Astrocyte (in vitro differentiated cells and primary cell): ENCODE results near the gene KSR2. TPM values are rescaled to one million over a fixed set of nuclear protein-coding genes. Genes with fewer than 3 reads are reported as not detected.

Experiments
- DNase-seq: peaks from one replicate; pipeline ENCODE4 v3.0.0-alpha.2; 2010; ENCODE audit warnings: low read depth
- FAIRE-seq: peaks from 2 replicates; lab custom pipeline; 2011; peaks lifted over from hg19 to GRCh38; lab: Jason Lieb, UNC
- H2AFZ ChIP-seq: 2 replicates; pipeline ENCODE4 v1.6.0; 2012; ENCODE audit warnings: low read depth, low read length, inconsistent platforms
- H3K27ac ChIP-seq: 2 replicates; pipeline ENCODE4 v1.5.1; 2011; ENCODE audit warnings: low read depth, low read length, inconsistent platforms
- H3K27me3 ChIP-seq: 2 replicates; pipeline ENCODE4 v1.6.0; 2011; ENCODE audit warnings: low read length, inconsistent platforms; ENCODE audit not compliant: insufficient read depth
- H3K36me3 ChIP-seq: 2 replicates; pipeline ENCODE4 v1.5.1; 2011; ENCODE audit warnings: low read length, inconsistent platforms; ENCODE audit not compliant: insufficient read depth
- H3K4me1 ChIP-seq: 2 replicates; pipeline ENCODE4 v1.5.1; 2011; ENCODE audit warnings: low read length, inconsistent platforms; ENCODE audit not compliant: insufficient read depth
- H3K4me2 ChIP-seq: 2 replicates; pipeline ENCODE4 v1.6.0; 2012; ENCODE audit warnings: low read length, inconsistent platforms
- H3K4me3 ChIP-seq: 2 replicates; pipeline ENCODE4 v1.5.1; 2011; ENCODE audit warnings: low read depth, mild to moderate bottlenecking, low read length, inconsistent platforms; ENCODE audit not compliant: insufficient read depth
- H3K79me2 ChIP-seq: 2 replicates; pipeline ENCODE4 v1.6.0; 2012; ENCODE audit warnings: mild to moderate bottlenecking, low read length, inconsistent platforms; ENCODE audit not compliant: insufficient read depth
- H3K9ac ChIP-seq: 2 replicates; pipeline ENCODE4 v1.6.0; 2012; ENCODE audit warnings: mild to moderate bottlenecking, low read length, inconsistent platforms
- H3K9me3 ChIP-seq: 2 replicates; pipeline ENCODE4 v1.5.1; 2012; ENCODE audit warnings: low read depth, mild to moderate bottlenecking, low read length, inconsistent platforms; ENCODE audit not compliant: insufficient read depth
- H4K20me1 ChIP-seq: 2 replicates; pipeline ENCODE4 v1.6.0; 2012; ENCODE audit warnings: low read length, inconsistent platforms; ENCODE audit not compliant: insufficient read depth
- H3K27ac Mint-ChIP-seq: one replicate; pipeline ENCODE4 v1.8.0; 2021; ENCODE audit warnings: mild to moderate bottlenecking, mixed read lengths; ENCODE audit not compliant: unreplicated experiment
- H3K27me3 Mint-ChIP-seq: one replicate; pipeline ENCODE4 v1.8.0; 2021; ENCODE audit warnings: low read depth, mixed read lengths; ENCODE audit not compliant: unreplicated experiment
- H3K36me3 Mint-ChIP-seq: one replicate; pipeline ENCODE4 v1.8.0; 2021; ENCODE audit warnings: low read depth, mixed read lengths; ENCODE audit not compliant: unreplicated experiment
- H3K4me1 Mint-ChIP-seq: one replicate; pipeline ENCODE4 v1.8.0; 2021; ENCODE audit warnings: low read depth, mixed read lengths; ENCODE audit not compliant: unreplicated experiment
- H3K4me3 Mint-ChIP-seq: one replicate; pipeline ENCODE4 v1.8.0; 2021; ENCODE audit warnings: mild to moderate bottlenecking, moderate library complexity, mixed read lengths; ENCODE audit not compliant: unreplicated experiment
- H3K9me3 Mint-ChIP-seq: one replicate; pipeline ENCODE4 v1.8.0; 2021; ENCODE audit warnings: mild to moderate bottlenecking, mixed read lengths; ENCODE audit not compliant: unreplicated experiment
- CTCF ChIP-seq: IDR thresholded peaks from 2 replicates; pipeline ENCODE4 v1.5.1; 2011; ENCODE audit warnings: low read depth, mild to moderate bottlenecking, inconsistent platforms, low read length, moderate library complexity; ENCODE audit not compliant: insufficient read depth
- EZH2 ChIP-seq: IDR thresholded peaks from 2 replicates; pipeline ENCODE4 v1.6.1; 2012; ENCODE audit warnings: mild to moderate bottlenecking, low read length, inconsistent platforms; ENCODE audit not compliant: insufficient read depth
- total RNA-seq: library from RNA; stranded (reverse); gene quantifications from 2 replicates; pipeline ENCODE4 v1.2.1, GENCODE V29; 2021

KSR2 gene
- total RNA-seq, 1 donor from 2014 or later, result 0.98 TPM

DNA sequence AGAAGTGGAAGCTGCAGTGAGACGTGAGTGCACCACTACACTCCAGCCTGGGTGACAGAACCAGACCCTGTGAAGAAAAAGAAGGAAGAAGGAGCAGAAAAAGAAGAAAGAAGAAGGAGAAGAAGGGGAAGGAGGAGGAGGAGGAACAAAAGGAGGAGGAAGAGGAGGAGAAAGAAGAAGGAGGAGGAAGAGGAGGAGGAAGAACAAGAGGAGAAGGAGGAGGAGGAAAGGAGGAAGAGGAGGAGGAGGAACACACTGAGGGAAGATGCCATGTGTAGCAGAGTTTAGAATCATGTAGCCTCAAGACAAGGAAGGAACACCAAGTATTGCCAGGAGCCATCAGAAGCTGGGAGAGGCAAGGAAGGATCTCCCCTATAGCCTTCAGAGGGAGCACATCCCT is 241.5 kb downstream of the KSR2 start:
- H3K36me3 ChIP-seq, result no peaks in the 10 kb centered on the region
- no peaks in the 10 kb centered on the region for H3K79me2 ChIP-seq
- H4K20me1 ChIP-seq, result no peaks in the 10 kb centered on the region
- Mint-ChIP-seq H3K27me3 (peaks cover 5% of the 10 kb centered on the region), H3K4me3 (no peak overlapping the region), H3K36me3 (no peaks in the 10 kb centered on the region), H3K27ac (no peak overlapping the region), H3K4me1 (peaks cover 4% of the 10 kb centered on the region), H3K9me3 (peaks cover 4% of the 10 kb centered on the region)
- no peak for DNase-seq
- H3K4me2 ChIP-seq, result no peak overlapping the region
- no peaks in the 10 kb centered on the region for H3K27me3 ChIP-seq
- TF ChIP-seq CTCF, result no peak
- no peak for TF ChIP-seq EZH2
- no peak overlapping the region for H2AFZ ChIP-seq
- H3K27ac ChIP-seq, result no peak overlapping the region
- peaks cover 4% of the 10 kb centered on the region for H3K9me3 ChIP-seq
- H3K4me1 ChIP-seq, result no peaks in the 10 kb centered on the region
- H3K9ac ChIP-seq, result no peak overlapping the region
- no peak for FAIRE-seq
- no peak overlapping the region for H3K4me3 ChIP-seq

DNA sequence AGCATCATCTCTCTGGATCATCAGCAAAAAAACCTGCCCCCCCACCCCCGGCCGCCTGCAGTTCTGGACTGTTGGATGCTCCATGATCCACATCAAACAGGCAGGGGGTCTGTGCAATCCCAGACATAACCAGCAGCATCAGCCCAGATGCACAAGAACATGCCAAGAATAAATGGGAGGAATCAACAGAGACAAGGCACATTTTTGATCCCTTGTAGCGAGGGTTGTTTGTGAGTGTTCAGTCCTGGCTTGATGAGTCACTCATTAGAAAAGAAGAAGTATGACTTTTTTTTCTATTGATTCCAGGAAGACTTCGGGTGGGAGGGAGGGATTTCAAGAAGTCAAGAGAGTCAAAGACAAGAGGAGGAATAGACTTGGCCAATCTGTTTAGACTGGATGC is 244.2 kb downstream of the KSR2 start:
- Histone ChIP-seq H3K36me3 (no peaks in the 10 kb centered on the region), H3K9me3 (peaks cover 3% of the 10 kb centered on the region), H3K4me2 (no peak overlapping the region), H3K27ac (no peak overlapping the region), H3K79me2 (no peaks in the 10 kb centered on the region), H3K4me1 (no peaks in the 10 kb centered on the region), H2AFZ (no peak overlapping the region), H3K4me3 (no peak overlapping the region), H3K27me3 (no peaks in the 10 kb centered on the region), H4K20me1 (no peaks in the 10 kb centered on the region), H3K9ac (no peak overlapping the region)
- no peak overlapping the region for H3K4me3 Mint-ChIP-seq
- H3K27me3 Mint-ChIP-seq, result peaks cover 5% of the 10 kb centered on the region
- peaks cover 4% of the 10 kb centered on the region for H3K4me1 Mint-ChIP-seq
- no peaks in the 10 kb centered on the region for H3K36me3 Mint-ChIP-seq
- TF ChIP-seq EZH2, result no peak
- TF ChIP-seq CTCF, result no peak
- H3K27ac Mint-ChIP-seq, result no peak overlapping the region
- DNase-seq (no peak), FAIRE-seq (no peak)
- no peaks in the 10 kb centered on the region for H3K9me3 Mint-ChIP-seq

GRCh38 chr12:117718559-117718958 is 250.2 kb downstream of the KSR2 start:
- H3K4me3 Mint-ChIP-seq, result no peak overlapping the region
- no peak overlapping the region for H3K9ac ChIP-seq
- no peaks in the 10 kb centered on the region for H3K36me3 Mint-ChIP-seq
- peaks cover 3% of the 10 kb centered on the region for H3K9me3 ChIP-seq
- no peak for TF ChIP-seq EZH2
- H3K36me3 ChIP-seq, result no peaks in the 10 kb centered on the region
- H3K27ac ChIP-seq, result no peak overlapping the region
- H4K20me1 ChIP-seq, result no peaks in the 10 kb centered on the region
- H3K27me3 ChIP-seq, result no peaks in the 10 kb centered on the region
- H3K4me1 ChIP-seq, result no peaks in the 10 kb centered on the region
- H3K27me3 Mint-ChIP-seq, result peaks cover 10% of the 10 kb centered on the region
- H3K79me2 ChIP-seq, result no peaks in the 10 kb centered on the region
- H3K9me3 Mint-ChIP-seq, result no peaks in the 10 kb centered on the region
- no peak overlapping the region for H3K4me2 ChIP-seq
- no peak overlapping the region for H3K4me3 ChIP-seq
- no peak overlapping the region for H3K27ac Mint-ChIP-seq
- H3K4me1 Mint-ChIP-seq, result peaks cover 5% of the 10 kb centered on the region
- no peak overlapping the region for H2AFZ ChIP-seq
- FAIRE-seq (no peak), DNase-seq (no peak)
